ENCODE measurements around the gene PLBD2. TPM values are rescaled to one million over a fixed set of nuclear protein-coding genes. Genes with fewer than 3 reads are reported as not detected.

Gene PLBD2
- total RNA-seq, 2 experiments from 2014 or later: 11.1 to 12.0 TPM

GRCh38 chr12:113401066-113402000 lies 42.9 kb downstream of the PLBD2 start:
- ChIA-PET POLR2A (no interaction called here), CTCF (no interaction called here)
- H3K36me3 Mint-ChIP-seq (ENCODE audit: low read depth): no peaks in the 10 kb centered on the region
- peaks cover 11% of the 10 kb centered on the region for H3K27me3 Mint-ChIP-seq (ENCODE audit: low read depth)
- H3K27ac Mint-ChIP-seq: no peak overlapping the region
- ATAC-seq (no peak), DNase-seq (no peak)
- no peaks in the 10 kb centered on the region for H3K9me3 Mint-ChIP-seq (ENCODE audit: insufficient read depth)
- H3K4me1 Mint-ChIP-seq (ENCODE audit: low read depth): no peaks in the 10 kb centered on the region
- no peak overlapping the region for H3K4me3 Mint-ChIP-seq

DNA sequence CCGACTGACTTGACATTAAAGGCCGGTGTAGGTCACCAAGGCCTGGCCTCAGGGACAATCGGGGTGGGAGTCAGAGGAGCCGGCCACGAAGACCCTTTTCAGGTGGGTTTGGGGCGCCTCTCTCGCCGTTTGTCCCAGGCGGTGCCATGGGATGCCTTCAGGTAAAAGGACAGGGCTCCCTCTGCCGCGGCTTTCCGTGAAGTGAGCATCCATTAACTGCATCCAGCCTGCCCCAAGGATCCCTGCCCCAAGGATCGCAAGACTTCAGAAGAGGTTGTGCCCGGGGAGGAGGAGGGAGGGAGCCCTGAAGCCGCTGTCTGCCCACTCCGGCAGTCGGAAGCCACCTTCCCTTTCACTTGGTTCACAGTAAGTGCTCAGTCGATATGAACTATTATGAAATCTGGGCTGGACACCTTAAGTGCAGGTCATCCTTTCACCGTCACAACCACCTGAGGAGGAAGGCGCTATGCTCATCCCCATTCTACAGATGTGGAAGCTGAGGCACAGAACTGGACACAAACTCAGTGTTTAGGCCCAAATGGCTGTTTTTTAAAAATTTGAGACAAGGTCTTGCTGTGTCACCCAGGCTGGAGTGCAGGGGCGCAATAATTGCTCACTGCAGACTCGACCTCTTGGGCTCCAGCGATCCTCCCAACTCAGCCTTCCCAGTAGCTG lies 44.3 kb downstream of the PLBD2 start:
- Mint-ChIP-seq H3K27me3 (ENCODE audit: low read depth) (peaks cover 15% of the 10 kb centered on the region), H3K36me3 (ENCODE audit: low read depth) (no peaks in the 10 kb centered on the region), H3K4me3 (no peak overlapping the region), H3K9me3 (ENCODE audit: insufficient read depth) (no peaks in the 10 kb centered on the region), H3K27ac (no peak overlapping the region), H3K4me1 (ENCODE audit: low read depth) (no peaks in the 10 kb centered on the region)
- DNase-seq (no peak), ATAC-seq (no peak)
- ChIA-PET POLR2A (no interaction called here), CTCF (no interaction called here)

- ChIA-PET CTCF (interaction anchor here (1.2 kb wide), 1 partner anchor 22 kb away, joined by 4 read pairs; no protein-coding TSS in a partner anchor), POLR2A (no interaction called here)
- Mint-ChIP-seq H3K36me3 (ENCODE audit: low read depth) (no peaks in the 10 kb centered on the region), H3K4me1 (ENCODE audit: low read depth) (no peaks in the 10 kb centered on the region), H3K27ac (no peak within 1 kb of the TSS), H3K9me3 (ENCODE audit: insufficient read depth) (no peaks in the 10 kb centered on the region), H3K27me3 (ENCODE audit: low read depth) (peaks cover 15% of the 10 kb centered on the region), H3K4me3 (no peak within 1 kb of the TSS)
- ATAC-seq (no peak), DNase-seq (no peak)
Observed at GRCh38 chr12:113403435-113404415, 45.3 kb downstream of the PLBD2 start, which contains the start of gene SDS. Gene SDS (minus strand): TSS chr12:113403887. CDS start chr12:113399708, 4,179 bp downstream.

DNA sequence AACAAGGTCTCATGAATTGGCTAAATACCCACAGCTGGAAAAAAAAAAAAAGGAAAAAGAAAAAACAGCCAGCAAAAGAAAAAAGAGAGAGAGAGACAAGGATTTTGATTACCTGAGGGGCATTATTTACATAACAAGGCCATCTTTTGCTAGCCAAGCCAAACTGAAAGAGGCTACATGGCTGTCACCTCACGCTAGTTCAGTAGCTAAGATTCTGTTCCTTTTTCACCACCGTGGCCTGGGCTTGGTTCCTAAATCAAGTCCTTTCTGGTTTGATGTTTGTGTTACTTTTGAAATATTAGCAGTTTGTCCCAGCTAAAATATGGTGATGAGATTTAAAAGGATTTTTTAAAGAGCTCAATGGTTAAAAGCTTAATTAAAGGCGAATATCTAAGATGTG lies 47.3 kb downstream of the PLBD2 start:
- ChIA-PET POLR2A (no interaction called here), CTCF (interaction anchor here (0.7 kb wide), 1 partner anchor 238 kb away, joined by 4 read pairs; no protein-coding TSS in a partner anchor)
- no peak overlapping the region for H3K27ac Mint-ChIP-seq
- no peaks in the 10 kb centered on the region for H3K9me3 Mint-ChIP-seq (ENCODE audit: insufficient read depth)
- ATAC-seq: no peak
- no peak overlapping the region for H3K4me3 Mint-ChIP-seq
- no peaks in the 10 kb centered on the region for H3K4me1 Mint-ChIP-seq (ENCODE audit: low read depth)
- H3K27me3 Mint-ChIP-seq (ENCODE audit: low read depth): peaks cover 15% of the 10 kb centered on the region
- no peak for DNase-seq
- H3K36me3 Mint-ChIP-seq (ENCODE audit: low read depth): no peaks in the 10 kb centered on the region

DNA sequence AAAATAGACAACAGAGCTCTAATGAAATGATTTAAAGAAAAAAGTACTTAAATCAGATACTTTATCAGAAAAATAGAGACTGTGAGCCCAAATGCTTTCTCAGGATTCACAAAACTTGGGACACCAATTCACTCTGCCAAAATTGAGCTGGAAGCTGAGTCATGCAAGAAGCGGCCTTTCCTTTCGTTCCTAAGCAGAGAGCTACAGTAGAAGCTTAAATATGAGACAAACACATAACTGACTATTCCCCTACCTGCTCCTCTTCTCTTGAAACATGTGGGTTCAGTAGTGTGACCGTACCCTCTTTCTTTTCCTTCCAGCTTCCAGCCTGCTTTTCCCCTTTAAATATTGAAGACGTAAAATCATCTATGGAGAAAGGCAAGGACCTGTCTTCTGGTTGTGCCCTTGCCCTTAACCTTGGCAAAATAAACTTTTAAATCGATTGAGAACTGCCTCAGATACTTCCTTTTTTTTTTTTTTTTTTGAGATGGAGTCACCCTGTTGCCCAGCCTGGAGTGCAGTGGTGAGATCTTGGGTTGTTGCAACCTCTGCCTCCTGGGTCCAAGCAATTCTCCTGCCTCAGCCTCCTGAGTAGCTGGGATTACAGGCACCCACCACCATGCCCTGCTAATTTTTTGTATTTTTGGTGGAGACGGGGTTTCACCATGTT lies 49.7 kb downstream of the PLBD2 start:
- DNase-seq (no peak), ATAC-seq (no peak)
- no peak overlapping the region for H3K4me3 Mint-ChIP-seq
- no peak overlapping the region for H3K27ac Mint-ChIP-seq
- no peaks in the 10 kb centered on the region for H3K9me3 Mint-ChIP-seq (ENCODE audit: insufficient read depth)
- ChIA-PET POLR2A (no interaction called here), CTCF (interaction anchor here (1.4 kb wide), 1 partner anchor 18 kb away, joined by 5 read pairs; no protein-coding TSS in a partner anchor)
- H3K4me1 Mint-ChIP-seq (ENCODE audit: low read depth): no peaks in the 10 kb centered on the region
- H3K27me3 Mint-ChIP-seq (ENCODE audit: low read depth): peaks cover 15% of the 10 kb centered on the region
- H3K36me3 Mint-ChIP-seq (ENCODE audit: low read depth): no peaks in the 10 kb centered on the region

DNA sequence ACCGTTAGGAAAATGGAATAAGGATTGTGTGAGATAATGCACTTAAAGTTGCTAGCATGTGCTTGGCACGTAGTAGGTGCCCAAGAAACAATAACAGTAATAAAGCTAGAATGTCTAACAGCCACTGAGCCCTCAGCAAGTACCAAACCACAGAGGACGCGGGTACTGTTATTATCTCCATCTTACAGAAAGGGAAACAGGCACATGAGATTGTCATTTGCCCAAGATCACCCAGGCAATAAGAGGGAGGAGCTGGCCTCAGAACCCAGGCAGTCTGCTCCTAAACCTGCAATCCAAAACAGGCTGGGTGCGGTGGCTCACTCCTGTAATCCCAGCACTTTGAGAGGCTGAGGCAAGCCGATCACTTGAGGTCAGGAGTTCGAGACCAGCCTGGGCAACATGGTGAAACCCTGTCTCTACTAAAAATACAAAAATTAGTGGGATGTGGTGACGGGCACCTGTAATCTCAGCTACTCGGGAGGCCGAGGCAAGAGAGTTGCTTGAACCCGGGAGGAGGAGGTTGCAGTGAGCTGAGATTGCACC lies 50.4 kb downstream of the PLBD2 start:
- ChIA-PET CTCF (no interaction called here), POLR2A (no interaction called here)
- no peaks in the 10 kb centered on the region for H3K9me3 Mint-ChIP-seq (ENCODE audit: insufficient read depth)
- no peak overlapping the region for H3K4me3 Mint-ChIP-seq
- no peak overlapping the region for H3K27ac Mint-ChIP-seq
- no peaks in the 10 kb centered on the region for H3K4me1 Mint-ChIP-seq (ENCODE audit: low read depth)
- DNase-seq (no peak), ATAC-seq (no peak)
- no peaks in the 10 kb centered on the region for H3K36me3 Mint-ChIP-seq (ENCODE audit: low read depth)
- peaks cover 15% of the 10 kb centered on the region for H3K27me3 Mint-ChIP-seq (ENCODE audit: low read depth)

DNA sequence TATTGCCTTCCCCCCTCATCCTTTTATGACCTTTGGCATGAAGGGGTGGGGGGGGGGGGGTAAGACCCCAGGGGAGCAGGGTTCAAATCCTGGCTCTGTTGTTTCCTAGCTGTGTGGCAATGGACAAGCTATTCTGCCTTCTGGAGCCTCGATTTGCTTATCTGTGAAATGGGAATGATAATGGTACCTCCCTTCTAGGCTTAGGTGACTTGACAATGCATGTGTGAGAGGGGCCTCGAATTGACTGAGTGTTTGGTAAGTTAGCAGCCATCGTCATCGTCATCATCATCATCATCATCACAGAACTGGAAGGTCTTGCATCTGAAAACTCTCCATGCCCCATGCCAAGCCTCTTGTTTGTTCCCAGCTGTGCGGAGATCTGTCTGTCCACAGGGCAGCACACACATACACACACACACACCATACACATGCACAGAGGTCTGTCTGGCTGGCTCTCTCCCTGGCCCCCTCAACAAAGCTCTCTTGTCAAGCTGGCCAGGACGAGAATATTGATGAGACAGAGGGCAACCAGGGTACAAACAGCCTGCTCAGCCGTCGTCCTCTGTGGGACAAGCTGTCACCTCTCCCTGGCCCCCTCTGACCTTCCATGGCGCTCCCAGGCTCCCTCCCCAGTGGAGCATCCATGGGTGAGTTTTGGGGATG lies 51.2 kb downstream of the PLBD2 start:
- POLR2A ChIA-PET: no interaction called here
- DNase-seq: no peak
- CTCF ChIA-PET: no interaction called here
- Mint-ChIP-seq H3K4me3 (no peak overlapping the region), H3K27ac (no peak overlapping the region), H3K27me3 (ENCODE audit: low read depth) (peaks cover 13% of the 10 kb centered on the region), H3K9me3 (ENCODE audit: insufficient read depth) (no peaks in the 10 kb centered on the region), H3K4me1 (ENCODE audit: low read depth) (no peaks in the 10 kb centered on the region), H3K36me3 (ENCODE audit: low read depth) (no peaks in the 10 kb centered on the region)
- ATAC-seq: no peak

- POLR2A ChIA-PET: interaction anchor here (0.5 kb wide), 1 partner anchor 90 kb away, joined by 3 read pairs; no protein-coding TSS in a partner anchor
Observed at GRCh38 chr12:113413488-113413939, 55.1 kb downstream of the PLBD2 start.

GRCh38 chr12:113414519-113415038 lies 56.2 kb downstream of the PLBD2 start:
- H3K27ac Mint-ChIP-seq: no peak overlapping the region
- DNase-seq (no peak), ATAC-seq (no peak)
- no peaks in the 10 kb centered on the region for H3K4me1 Mint-ChIP-seq (ENCODE audit: low read depth)
- ChIA-PET POLR2A (no interaction called here), CTCF (no interaction called here)
- no peaks in the 10 kb centered on the region for H3K36me3 Mint-ChIP-seq (ENCODE audit: low read depth)
- H3K9me3 Mint-ChIP-seq (ENCODE audit: insufficient read depth): no peaks in the 10 kb centered on the region
- H3K27me3 Mint-ChIP-seq (ENCODE audit: low read depth): peaks cover 3% of the 10 kb centered on the region
- no peak overlapping the region for H3K4me3 Mint-ChIP-seq

More at GRCh38 chr12:113413488-113413939, 55.1 kb downstream of the PLBD2 start:
- ATAC-seq: no peak
- Mint-ChIP-seq H3K36me3 (ENCODE audit: low read depth) (no peaks in the 10 kb centered on the region), H3K4me3 (no peak overlapping the region), H3K4me1 (ENCODE audit: low read depth) (no peaks in the 10 kb centered on the region), H3K27ac (no peak overlapping the region), H3K9me3 (ENCODE audit: insufficient read depth) (no peaks in the 10 kb centered on the region), H3K27me3 (ENCODE audit: low read depth) (peaks cover 3% of the 10 kb centered on the region)
- no peak for DNase-seq
- CTCF ChIA-PET: interaction anchor here (2.1 kb wide), 1 partner anchor 12 kb away, joined by 9 read pairs; no protein-coding TSS in a partner anchor

DNA sequence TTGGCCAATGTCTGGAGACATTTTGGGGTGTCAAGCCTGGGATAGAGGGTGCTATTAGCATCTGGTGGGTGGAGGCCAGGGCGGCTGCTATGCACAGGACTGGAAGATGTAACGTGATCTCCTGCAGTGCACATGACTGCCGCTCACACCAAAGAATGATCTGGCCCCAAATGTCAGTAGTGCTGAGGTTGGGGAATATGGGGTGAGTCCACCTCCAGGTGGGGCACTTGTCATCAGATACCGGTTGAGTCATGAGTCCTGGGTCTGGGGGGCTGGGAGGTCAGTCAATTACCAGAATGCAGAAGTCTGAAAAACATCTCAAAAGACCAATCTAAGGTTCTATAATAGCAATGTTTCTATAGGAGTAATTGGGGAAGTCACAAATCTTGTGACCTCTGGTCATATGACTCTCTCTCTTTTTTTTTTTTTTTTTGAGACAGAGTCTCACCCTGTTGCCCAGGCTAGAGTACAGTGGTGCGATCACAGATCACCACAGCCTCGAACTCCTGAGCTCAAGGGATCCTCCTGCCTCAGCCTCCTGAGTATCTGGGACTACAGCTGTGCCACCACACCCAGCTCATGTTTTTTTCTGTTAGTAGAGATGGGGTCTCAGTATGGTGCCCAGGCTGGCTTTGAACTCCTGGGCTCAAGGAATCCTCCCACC lies 57.8 kb downstream of the PLBD2 start:
- ATAC-seq (no peak), DNase-seq (no peak)
- H3K4me3 Mint-ChIP-seq: no peak overlapping the region
- H3K4me1 Mint-ChIP-seq (ENCODE audit: low read depth): no peaks in the 10 kb centered on the region
- H3K9me3 Mint-ChIP-seq (ENCODE audit: insufficient read depth): no peaks in the 10 kb centered on the region
- H3K27me3 Mint-ChIP-seq (ENCODE audit: low read depth): peaks cover 3% of the 10 kb centered on the region
- CTCF ChIA-PET: no interaction called here
- POLR2A ChIA-PET: no interaction called here
- H3K36me3 Mint-ChIP-seq (ENCODE audit: low read depth): no peaks in the 10 kb centered on the region
- no peak overlapping the region for H3K27ac Mint-ChIP-seq

All from activated CD8-positive, alpha-beta T cell treated with anti-CD3 and anti-CD28 coated beads, Interleukin-2, amount 10 ng/mL, durations not matched to agents 7 days and 5 days (primary cell).